ENCODE measurements around the gene CHMP5. TPM values are rescaled to one million over a fixed set of nuclear protein-coding genes. Genes with fewer than 3 reads are reported as not detected.

The CHMP5 gene
- total RNA-seq, 1 experiment from 2014 or later, result 61.8 TPM

DNA sequence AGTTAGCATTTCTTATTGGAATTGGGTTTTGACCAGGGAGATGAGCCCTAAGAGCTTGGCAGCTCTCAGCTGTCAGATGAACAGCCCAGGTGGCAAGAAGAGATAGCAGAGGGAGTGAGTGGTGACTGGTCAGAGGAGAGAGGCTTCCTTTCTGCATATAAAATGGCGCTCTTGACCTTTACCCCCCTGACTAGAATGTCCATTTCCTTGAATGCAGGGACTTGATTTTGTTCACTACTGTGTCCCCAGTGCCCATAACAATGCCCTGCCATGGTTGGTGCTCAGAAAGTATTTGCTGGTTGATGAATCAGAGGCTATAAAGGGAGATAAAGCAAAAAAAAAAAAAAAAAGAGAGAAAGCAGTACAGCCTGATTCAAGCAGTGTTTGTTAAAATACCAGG lies 7.2 kb downstream of the CHMP5 start:
- TF ChIP-seq EGR1 (IDR thresholded peaks at IDR 0.05; ENCODE audit: low read depth) (no peak), YY1 (IDR thresholded peaks at IDR 0.05; ENCODE audit: extremely low read depth, insufficient replicate concordance, low read depth, low read length) (no peak), EZH2 (IDR thresholded peaks at IDR 0.05) (no peak), SIN3A (IDR thresholded peaks at IDR 0.05; ENCODE audit: low read depth) (no peak), FOSL1 (IDR thresholded peaks at IDR 0.05; ENCODE audit: low read depth) (no peak), ELF1 (IDR thresholded peaks at IDR 0.05; ENCODE audit: borderline replicate concordance, low read depth) (no peak), CEBPB (IDR thresholded peaks at IDR 0.05; ENCODE audit: low read depth) (no peak), POLR2A (IDR thresholded peaks at IDR 0.05; ENCODE audit: borderline replicate concordance, extremely low read depth, insufficient read depth, insufficient read length) (no peak), JUND (IDR thresholded peaks at IDR 0.05) (no peak), CBX3 (IDR thresholded peaks at IDR 0.05; ENCODE audit: low read depth) (no peak), EZH2phosphoT487 (IDR thresholded peaks at IDR 0.05; ENCODE audit: borderline replicate concordance) (no peak), SRF (IDR thresholded peaks at IDR 0.05; ENCODE audit: low read depth) (no peak), ZFX (IDR thresholded peaks at IDR 0.05) (no peak), RAD21 (IDR thresholded peaks at IDR 0.05; ENCODE audit: low read depth) (no peak), POLR2AphosphoS5 (IDR thresholded peaks at IDR 0.05; ENCODE audit: low read depth, low read length) (no peak), SP1 (IDR thresholded peaks at IDR 0.05; ENCODE audit: low read depth) (no peak)
- TF ChIP-seq, protein P1, sequence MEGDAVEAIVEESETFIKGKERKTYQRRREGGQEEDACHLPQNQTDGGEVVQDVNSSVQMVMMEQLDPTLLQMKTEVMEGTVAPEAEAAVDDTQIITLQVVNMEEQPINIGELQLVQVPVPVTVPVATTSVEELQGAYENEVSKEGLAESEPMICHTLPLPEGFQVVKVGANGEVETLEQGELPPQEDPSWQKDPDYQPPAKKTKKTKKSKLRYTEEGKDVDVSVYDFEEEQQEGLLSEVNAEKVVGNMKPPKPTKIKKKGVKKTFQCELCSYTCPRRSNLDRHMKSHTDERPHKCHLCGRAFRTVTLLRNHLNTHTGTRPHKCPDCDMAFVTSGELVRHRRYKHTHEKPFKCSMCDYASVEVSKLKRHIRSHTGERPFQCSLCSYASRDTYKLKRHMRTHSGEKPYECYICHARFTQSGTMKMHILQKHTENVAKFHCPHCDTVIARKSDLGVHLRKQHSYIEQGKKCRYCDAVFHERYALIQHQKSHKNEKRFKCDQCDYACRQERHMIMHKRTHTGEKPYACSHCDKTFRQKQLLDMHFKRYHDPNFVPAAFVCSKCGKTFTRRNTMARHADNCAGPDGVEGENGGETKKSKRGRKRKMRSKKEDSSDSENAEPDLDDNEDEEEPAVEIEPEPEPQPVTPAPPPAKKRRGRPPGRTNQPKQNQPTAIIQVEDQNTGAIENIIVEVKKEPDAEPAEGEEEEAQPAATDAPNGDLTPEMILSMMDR (IDR thresholded peaks at IDR 0.05 in 2 of 3, conservative IDR thresholded peaks at IDR 0.05 in 1 of 3; ENCODE audit: borderline replicate concordance in 1 of 3, insufficient read depth in 1 of 3, low read depth in 2 of 3, low read length in 2 of 3), result no peak
- TF ChIP-seq, protein P2, sequence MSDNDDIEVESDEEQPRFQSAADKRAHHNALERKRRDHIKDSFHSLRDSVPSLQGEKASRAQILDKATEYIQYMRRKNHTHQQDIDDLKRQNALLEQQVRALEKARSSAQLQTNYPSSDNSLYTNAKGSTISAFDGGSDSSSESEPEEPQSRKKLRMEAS (IDR thresholded peaks at IDR 0.05), result no peak
- TF ChIP-seq, protein P3, sequence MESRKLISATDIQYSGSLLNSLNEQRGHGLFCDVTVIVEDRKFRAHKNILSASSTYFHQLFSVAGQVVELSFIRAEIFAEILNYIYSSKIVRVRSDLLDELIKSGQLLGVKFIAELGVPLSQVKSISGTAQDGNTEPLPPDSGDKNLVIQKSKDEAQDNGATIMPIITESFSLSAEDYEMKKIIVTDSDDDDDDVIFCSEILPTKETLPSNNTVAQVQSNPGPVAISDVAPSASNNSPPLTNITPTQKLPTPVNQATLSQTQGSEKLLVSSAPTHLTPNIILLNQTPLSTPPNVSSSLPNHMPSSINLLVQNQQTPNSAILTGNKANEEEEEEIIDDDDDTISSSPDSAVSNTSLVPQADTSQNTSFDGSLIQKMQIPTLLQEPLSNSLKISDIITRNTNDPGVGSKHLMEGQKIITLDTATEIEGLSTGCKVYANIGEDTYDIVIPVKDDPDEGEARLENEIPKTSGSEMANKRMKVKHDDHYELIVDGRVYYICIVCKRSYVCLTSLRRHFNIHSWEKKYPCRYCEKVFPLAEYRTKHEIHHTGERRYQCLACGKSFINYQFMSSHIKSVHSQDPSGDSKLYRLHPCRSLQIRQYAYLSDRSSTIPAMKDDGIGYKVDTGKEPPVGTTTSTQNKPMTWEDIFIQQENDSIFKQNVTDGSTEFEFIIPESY (IDR thresholded peaks at IDR 0.05; ENCODE audit: extremely low read depth, insufficient replicate concordance, low read length), result no peak
- DNase-seq (ENCODE audit: low read depth, low spot score) (no peak), ATAC-seq (no peak)
- H3K4me1 ChIP-seq (ENCODE audit: control insufficient read depth in 1 of 2, insufficient read depth in 2 of 2, low read length in 2 of 2), result no peaks in the 10 kb centered on the region
- no peak overlapping the region for H3K27ac ChIP-seq (ENCODE audit: low read depth, low read length)
- no peaks in the 10 kb centered on the region for H3K9me2 ChIP-seq (ENCODE audit: insufficient read depth)
- ChIA-PET POLR2A (no interaction called here), RAD21 (ENCODE audit: low non-redundant PET in 1 of 2, low total read pairs in 2 of 2, uncharacterized antibody in 2 of 2, unreplicated experiment in 2 of 2) (no interaction called here), CTCF (no interaction called here)
- peaks cover 39 to 53% of the 10 kb centered on the region in 2 experiments; a peak in 3 of 4 replicates for H3K36me3 ChIP-seq (ENCODE audit: control insufficient read depth in 1 of 2, insufficient read depth in 2 of 2, low read length in 2 of 2)
- peaks cover 10% of the 10 kb centered on the region; the same call in 1 of the 2 replicates for H3K79me2 ChIP-seq (ENCODE audit: insufficient read depth, low read length)
- H3K9ac ChIP-seq (ENCODE audit: low read length), result no peak overlapping the region
- H3K4me2 ChIP-seq (ENCODE audit: low read length), result no peak overlapping the region
- intact Hi-C loops (cut with micrococcal nuclease), result no loop called here
- H3K4me3 ChIP-seq (replicated peaks in 1 of 2; ENCODE audit: low read depth in 1 of 2, low read length in 2 of 2), result no peak overlapping the region
- no TSS peak for BruUV-seq (replicated peaks)
- H2AFZ ChIP-seq (ENCODE audit: low read depth, low read length, poor library complexity, severe bottlenecking), result no peak overlapping the region
- H3K9me3 ChIP-seq (ENCODE audit: control insufficient read depth in 1 of 2, insufficient read depth in 1 of 2, low read depth in 1 of 2, low read length in 2 of 2), result no peaks in the 10 kb centered on the region
- H3K27me3 ChIP-seq (ENCODE audit: insufficient read depth, low read length), result no peaks in the 10 kb centered on the region
- H4K20me1 ChIP-seq (ENCODE audit: insufficient read depth), result no peaks in the 10 kb centered on the region

Measured in HCT116 (cell line).